HG03280 (cell line): ENCODE measurements around the gene UGT1A7.
"Not testable (repeated sequence)": the region's sequence is repeated elsewhere in the genome, so short reads cannot be mapped to it uniquely, and the experiment has no call there.

Source experiments
- ATAC-seq: cut with Tn5 transposase; IDR thresholded peaks from one replicate; pipeline ENCODE4 v1.9.1; 2021; ENCODE audit warnings: mild to moderate bottlenecking, moderate library complexity; ENCODE audit not compliant: unreplicated experiment

Gene UGT1A7

GRCh38 chr2:233712611-233713261, 31.0 kb downstream of the UGT1A7 start, which contains the start of gene UGT1A5:
Gene UGT1A5 (plus strand): TSS chr2:233712907. CDS start chr2:233712992, 85 bp downstream.
- ATAC-seq: no peak

GRCh38 chr2:233713262-233713615, 31.5 kb downstream of the UGT1A7 start:
- ATAC-seq: no peak

GRCh38 chr2:233714121-233714520, 32.4 kb downstream of the UGT1A7 start:
- no peak for ATAC-seq

GRCh38 chr2:233718552-233718951, 36.9 kb downstream of the UGT1A7 start, which contains the start of gene UGT1A4:
Gene UGT1A4 (plus strand): TSS chr2:233718736. CDS start chr2:233718821, 85 bp downstream.
- ATAC-seq: no peak

GRCh38 chr2:233728723-233729301, 47.1 kb downstream of the UGT1A7 start, which contains the start of gene UGT1A3:
Gene UGT1A3 (plus strand): TSS chr2:233729042. CDS start chr2:233729127, 85 bp downstream.
- no peak for ATAC-seq

- not testable (repeated sequence) for ATAC-seq
Measured at GRCh38 chr2:233736868-233737653, 55.4 kb downstream of the UGT1A7 start.

- no peak for ATAC-seq
Measured at GRCh38 chr2:233740870-233741269, 59.2 kb downstream of the UGT1A7 start.

GRCh38 chr2:233743464-233744259, 62.0 kb downstream of the UGT1A7 start:
- no peak for ATAC-seq

GRCh38 chr2:233745073-233745755, 63.5 kb downstream of the UGT1A7 start:
- ATAC-seq: no peak

- ATAC-seq: not testable (repeated sequence)
Measured at GRCh38 chr2:233745838-233746237, 64.1 kb downstream of the UGT1A7 start.

GRCh38 chr2:233746475-233747282, 65.0 kb downstream of the UGT1A7 start:
- no peak for ATAC-seq

GRCh38 chr2:233747283-233747544, 65.5 kb downstream of the UGT1A7 start:
- no peak for ATAC-seq

- ATAC-seq: not testable (repeated sequence)
Measured at GRCh38 chr2:233750689-233751088, 69.0 kb downstream of the UGT1A7 start.

GRCh38 chr2:233751212-233752009, 69.7 kb downstream of the UGT1A7 start:
- ATAC-seq: not testable (repeated sequence)

- no peak for ATAC-seq
Measured at GRCh38 chr2:233754872-233755611, 73.3 kb downstream of the UGT1A7 start.

GRCh38 chr2:233756429-233757081, 74.9 kb downstream of the UGT1A7 start:
- no peak for ATAC-seq

GRCh38 chr2:233758141-233758540, 76.4 kb downstream of the UGT1A7 start:
- ATAC-seq: no peak

GRCh38 chr2:233758849-233759248, 77.1 kb downstream of the UGT1A7 start:
- no peak for ATAC-seq
